IMR-90 (cell line): ENCODE measurements around the gene MEIS1. TPM values are rescaled to one million over a fixed set of nuclear protein-coding genes. Genes with fewer than 3 reads are reported as not detected.

Experiments used
- ATAC-seq: fragments of 200-7000 bp; cut with Tn5 transposase; 2 replicates; pipeline ENCODE4 v1.9.1; 2020; ENCODE audit warnings: low read depth, mild to moderate bottlenecking, moderate library complexity
- BruUV-seq: library from RNA; stranded (reverse); fragments of 400-500 nt; replicated peaks from 2 replicates; lab custom pipeline; 2021; lab: Mats Ljungman, UMichigan
- CTCF ChIA-PET: fragments of 300-600 bp; formaldehyde crosslinking; extraction: SDS; loops from one replicate; lab custom pipeline; 2021; ENCODE audit warnings: antibody characterized with exemption; lab: Yijun Ruan, JAX
- POLR2A ChIA-PET: fragments of 300-600 bp; sonication (Branson Sonifier 250); formaldehyde crosslinking; loops from one replicate; lab custom pipeline; 2022; ENCODE audit warnings: antibody characterized with exemption; ENCODE audit not compliant: unreplicated experiment; lab: Charles Lee
- DNase-seq: peaks from one replicate; pipeline ENCODE4 v3.0.0; 2013
- H2AFZ ChIP-seq: replicated peaks from 2 replicates; pipeline ENCODE3; 2013; ENCODE audit warnings: low read length, mild to moderate bottlenecking; ENCODE audit not compliant: poor library complexity
- H2AK5ac ChIP-seq: 2 replicates; pipeline ENCODE4 v1.6.1; 2013; ENCODE audit warnings: low read depth, low read length, inconsistent platforms
- H2AK9ac ChIP-seq: replicated peaks from 2 replicates; pipeline ENCODE3; 2013; ENCODE audit warnings: mild to moderate bottlenecking, low read depth, low read length, moderate library complexity; ENCODE audit not compliant: poor library complexity
- H2BK120ac ChIP-seq: 2 replicates; pipeline ENCODE4 v1.6.1; 2013; ENCODE audit warnings: low read depth, low read length, inconsistent platforms
- H2BK15ac ChIP-seq: 3 replicates; pipeline ENCODE4 v1.6.1; 2013; ENCODE audit warnings: low read depth, low read length, inconsistent platforms
- H2BK20ac ChIP-seq: 2 replicates; pipeline ENCODE4 v1.6.1; 2013; ENCODE audit warnings: low read depth, mild to moderate bottlenecking, inconsistent platforms, low read length, moderate library complexity
- H2BK5ac ChIP-seq: 2 replicates; pipeline ENCODE4 v1.6.1; 2013; ENCODE audit warnings: mild to moderate bottlenecking, low read depth, low read length, inconsistent platforms; ENCODE audit not compliant: poor library complexity, severe bottlenecking
- H3K14ac ChIP-seq: replicated peaks from 2 replicates; pipeline ENCODE4 v1.6.1; 2013; ENCODE audit warnings: low read depth, low read length, inconsistent platforms
- H3K18ac ChIP-seq: 2 replicates; pipeline ENCODE4 v1.6.1; 2013; ENCODE audit warnings: low read depth, low read length, control low read depth
- H3K23ac ChIP-seq: 2 replicates; pipeline ENCODE4 v1.6.1; 2013; ENCODE audit warnings: low read depth, low read length, inconsistent platforms
- H3K27ac ChIP-seq: 2 replicates; pipeline ENCODE4 v1.5.1; 2013; ENCODE audit warnings: mild to moderate bottlenecking, control low read depth, low read length; ENCODE audit not compliant: insufficient read depth
- H3K27me3 ChIP-seq: 2 replicates; pipeline ENCODE4 v1.6.1; 2013; ENCODE audit warnings: low read length; ENCODE audit not compliant: control insufficient read depth, insufficient read depth
- H3K36me3 ChIP-seq: 2 replicates; pipeline ENCODE4 v1.6.1; 2013; ENCODE audit warnings: low read length, mixed read lengths; ENCODE audit not compliant: control insufficient read depth, insufficient read depth
- H3K4ac ChIP-seq: 2 replicates; pipeline ENCODE4 v1.6.1; 2013; ENCODE audit warnings: low read depth, low read length, inconsistent platforms
- H3K4me1 ChIP-seq: 2 replicates; pipeline ENCODE4 v1.6.1; 2013; ENCODE audit warnings: low read length, mixed read lengths; ENCODE audit not compliant: control insufficient read depth, insufficient read depth
- H3K4me2 ChIP-seq: 2 replicates; pipeline ENCODE4 v1.6.1; 2013; ENCODE audit warnings: low read depth, mild to moderate bottlenecking, control low read depth, low read length, moderate library complexity
- H3K4me3 ChIP-seq: 2 replicates; pipeline ENCODE4 v1.5.1; 2013; ENCODE audit warnings: low read depth, mild to moderate bottlenecking, control low read depth, low read length, moderate library complexity; ENCODE audit not compliant: insufficient read depth
- H3K56ac ChIP-seq: 2 replicates; pipeline ENCODE4 v1.6.1; 2013; ENCODE audit warnings: low read length, inconsistent platforms; ENCODE audit not compliant: insufficient read depth; ENCODE audit errors: extremely low read depth
- H3K79me1 ChIP-seq, 2 experiments: 2 replicates each; pipeline ENCODE4 v1.6.1; 2013; ENCODE audit warnings: low read length in 2 of 2, inconsistent platforms in 1 of 2, low read depth in 1 of 2
- H3K9ac ChIP-seq: 2 replicates; pipeline ENCODE4 v1.6.1; 2013; ENCODE audit warnings: low read depth, low read length, control low read depth
- H3K9me1 ChIP-seq: 2 replicates; pipeline ENCODE4 v1.6.1; 2013; ENCODE audit warnings: low read length, inconsistent platforms; ENCODE audit not compliant: insufficient read depth
- H3K9me3 ChIP-seq: 2 replicates; pipeline ENCODE4 v1.6.1; 2013; ENCODE audit warnings: low read length; ENCODE audit not compliant: control insufficient read depth, insufficient read depth
- H4K20me1 ChIP-seq: 2 replicates; pipeline ENCODE4 v1.6.1; 2013; ENCODE audit warnings: low read length, inconsistent platforms; ENCODE audit not compliant: insufficient read depth
- H4K5ac ChIP-seq: 2 replicates; pipeline ENCODE4 v1.6.1; 2013; ENCODE audit warnings: mild to moderate bottlenecking, low read depth, low read length, control low read depth
- H4K8ac ChIP-seq, 2 experiments: 2 replicates each; pipeline ENCODE4 v1.6.1; 2013; ENCODE audit warnings: low read depth in 2 of 2, low read length in 2 of 2, control low read depth in 1 of 2, inconsistent platforms in 1 of 2
- H4K91ac ChIP-seq: 2 replicates; pipeline ENCODE4 v1.6.1; 2013; ENCODE audit warnings: low read depth, low read length, inconsistent platforms; ENCODE audit not compliant: insufficient read depth
- CHD1 ChIP-seq: IDR thresholded peaks from 2 replicates; pipeline ENCODE4 v1.6.1; 2012; ENCODE audit warnings: low read depth, low read length, improper control_type of control experiment
- FOS ChIP-seq: fragments of 150-350 bp; IDR thresholded peaks from 2 replicates; pipeline ENCODE4 v1.6.1; 2016; ENCODE audit warnings: low read depth, low read length
- MAZ ChIP-seq: IDR thresholded peaks from 2 replicates; pipeline ENCODE4 v1.6.1; 2012; ENCODE audit warnings: low read depth, mild to moderate bottlenecking, low read length, improper control_type of control experiment, moderate library complexity, borderline replicate concordance
- MXI1 ChIP-seq: IDR thresholded peaks from 2 replicates; pipeline ENCODE4 v1.6.1; 2012; ENCODE audit warnings: low read depth, mild to moderate bottlenecking, low read length, moderate library complexity, borderline replicate concordance
- NFE2L2 ChIP-seq: fragments of 150-350 bp; IDR thresholded peaks from 2 replicates; pipeline ENCODE4 v1.6.1; 2016; ENCODE audit warnings: low read depth, mild to moderate bottlenecking, low read length
- RAD21 ChIP-seq: IDR thresholded peaks from 2 replicates; pipeline ENCODE4 v1.6.1; 2012; ENCODE audit warnings: low read length, improper control_type of control experiment
- RFX5 ChIP-seq: IDR thresholded peaks from 2 replicates; pipeline ENCODE4 v1.8.0; 2012; ENCODE audit warnings: low read depth, mild to moderate bottlenecking, low read length, moderate library complexity
- SMC3 ChIP-seq: fragments of 150-350 bp; IDR thresholded peaks from 2 replicates; pipeline ENCODE4 v1.6.1; 2016; ENCODE audit warnings: low read depth, mild to moderate bottlenecking, antibody characterized with exemption, low read length, moderate library complexity
- WGBS, 2 experiments: methylation state at CpG; one replicate each; pipeline versions ENCODE4 v1.1.5 to v1.1.7; 2013; ENCODE audit warnings: missing lambda C conversion rate in 2 of 2; ENCODE audit not compliant: insufficient read length in 1 of 2; ENCODE audit errors: extremely low coverage in 2 of 2; 5-methylcytosine and 5-hydroxymethylcytosine counted together
- dilution Hi-C: fragments of 300-500 bp; cut with HindIII; formaldehyde crosslinking; loops from one replicate; pipeline ENCODE4 v1.14.3; 2018; ENCODE audit warnings: low sequenced_read_pairs; ENCODE audit not compliant: unreplicated experiment
- in situ Hi-C: fragments of 300-500 bp; cut with MboI; formaldehyde crosslinking; loops from 3 replicates; pipeline ENCODE4 v1.14.3; 2019; ENCODE audit warnings: low sequenced_read_pairs, inconsistent platforms, mixed read lengths
- intact Hi-C: fragments of 100-400 bp; cut with micrococcal nuclease; formaldehyde crosslinking; loops from 2 replicates; pipeline ENCODE4 v1.10.0; 2022
- polyA plus RNA-seq, 3 experiments: library from polyadenylated mRNA; depleted of rRNA; stranded (reverse); fragments of >200 nt; gene quantifications; 2 replicates each; pipeline ENCODE4 v1.2.3, GENCODE V29; 2012; ENCODE audit warnings: low replicate concordance in 1 of 3
- total RNA-seq: library from RNA; depleted of rRNA; stranded (reverse); fragments of >200 nt; gene quantifications from 2 replicates; pipeline ENCODE4 v1.2.3, GENCODE V29; 2012
- TF ChIP-seq, protein P1 (sequence below): conservative IDR thresholded peaks from 2 replicates; pipeline ENCODE4 v1.5.1; 2012; ENCODE audit warnings: mild to moderate bottlenecking, low read depth, low read length, improper control_type of control experiment

The MEIS1 gene
- total and polyA plus RNA-seq, 2 of the 4 experiments (the other 2 are of a cell fraction) = 54.4 to 157 TPM

DNA sequence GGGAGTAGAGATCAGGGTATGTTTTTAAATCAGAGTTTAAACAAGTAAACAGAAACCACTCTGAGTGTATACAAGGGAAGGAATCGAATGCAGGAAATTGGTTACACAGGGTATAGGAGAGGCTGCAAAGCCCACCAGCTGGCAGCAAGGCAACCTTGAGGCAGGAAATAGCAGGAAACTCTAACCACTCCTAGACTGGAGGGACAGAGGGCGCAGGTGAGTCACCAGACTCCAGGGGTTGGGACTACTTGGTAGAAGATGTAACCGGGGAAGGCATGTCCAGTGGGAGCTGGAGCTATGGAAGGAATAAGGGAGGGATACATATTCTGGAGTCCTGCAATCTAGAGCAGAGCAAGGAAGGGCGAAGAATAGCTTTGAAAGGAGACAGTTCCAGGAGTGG lies 152.3 kb downstream of the MEIS1 start:
- Histone ChIP-seq H2BK15ac (0 out of 3 replicates have a peak overlapping the region, but pooled peaks have one; percentile 3), H3K4ac (peak overlapping the region; percentile 29; the same call in 1 of the 2 replicates), H3K4me1 (peaks cover 13% of the 10 kb centered on the region), H3K9me3 (no peaks in the 10 kb centered on the region), H3K23ac (no peak overlapping the region), H3K56ac (no peak overlapping the region), H4K8ac (peak overlapping the region in 1 of 2 experiments; percentile 23; a peak in 1 of 4 replicates), H2BK120ac (peak overlapping the region; percentile 38; the same call in 1 of the 2 replicates), H3K14ac (0 out of 2 replicates have a peak overlapping the region, but pooled peaks have one; percentile 39), H3K9me1 (0 out of 2 replicates have a peak, but pooled peaks cover 6% of the 10 kb centered on the region), H2AK9ac (peak overlapping the region; percentile 50), H3K79me1 (peaks cover 4 to 10% of the 10 kb centered on the region in 2 experiments; a peak in 3 of 4 replicates), H3K4me2 (no peak overlapping the region), H3K27me3 (no peaks in the 10 kb centered on the region), H3K4me3 (no peak overlapping the region), H3K9ac (no peak overlapping the region), H2BK20ac (no peak overlapping the region; the same call in 1 of the 2 replicates), H4K20me1 (no peaks in the 10 kb centered on the region), H3K18ac (no peak overlapping the region; the same call in 1 of the 2 replicates), H3K27ac (no peak overlapping the region), H3K36me3 (no peaks in the 10 kb centered on the region), H2AFZ (no peak overlapping the region), H4K91ac (peak overlapping the region; percentile 22), H2AK5ac (no peak overlapping the region), H4K5ac (no peak overlapping the region), H2BK5ac (no peak overlapping the region)
- DNase-seq (peak; percentile 56), ATAC-seq (peak; percentile 30; the same call in 1 of the 2 replicates)
- in situ Hi-C loops = loop anchor here (10.0 to 25.0 kb wide), 4 partner anchors 258 to 1450 kb away; no protein-coding TSS in a partner anchor
- BruUV-seq = no TSS peak
- dilution Hi-C loops = no loop called here
- CTCF ChIA-PET = no interaction called here
- intact Hi-C loops = no loop called here
- no CpG with 5 or more reads among the region's 4 CpGs for WGBS, 2 experiments
- POLR2A ChIA-PET = no interaction called here
- TF ChIP-seq MAZ (no peak), SMC3 (peak; percentile 19; the same call in 1 of the 2 replicates), MXI1 (no peak), FOS (no peak), RAD21 (peak; percentile 36; the same call in 1 of the 2 replicates), CHD1 (no peak), NFE2L2 (no peak), RFX5 (no peak)
- TF ChIP-seq, protein P1, sequence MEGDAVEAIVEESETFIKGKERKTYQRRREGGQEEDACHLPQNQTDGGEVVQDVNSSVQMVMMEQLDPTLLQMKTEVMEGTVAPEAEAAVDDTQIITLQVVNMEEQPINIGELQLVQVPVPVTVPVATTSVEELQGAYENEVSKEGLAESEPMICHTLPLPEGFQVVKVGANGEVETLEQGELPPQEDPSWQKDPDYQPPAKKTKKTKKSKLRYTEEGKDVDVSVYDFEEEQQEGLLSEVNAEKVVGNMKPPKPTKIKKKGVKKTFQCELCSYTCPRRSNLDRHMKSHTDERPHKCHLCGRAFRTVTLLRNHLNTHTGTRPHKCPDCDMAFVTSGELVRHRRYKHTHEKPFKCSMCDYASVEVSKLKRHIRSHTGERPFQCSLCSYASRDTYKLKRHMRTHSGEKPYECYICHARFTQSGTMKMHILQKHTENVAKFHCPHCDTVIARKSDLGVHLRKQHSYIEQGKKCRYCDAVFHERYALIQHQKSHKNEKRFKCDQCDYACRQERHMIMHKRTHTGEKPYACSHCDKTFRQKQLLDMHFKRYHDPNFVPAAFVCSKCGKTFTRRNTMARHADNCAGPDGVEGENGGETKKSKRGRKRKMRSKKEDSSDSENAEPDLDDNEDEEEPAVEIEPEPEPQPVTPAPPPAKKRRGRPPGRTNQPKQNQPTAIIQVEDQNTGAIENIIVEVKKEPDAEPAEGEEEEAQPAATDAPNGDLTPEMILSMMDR = peak; percentile 28
